IPS DF 6.9 (cell line): ENCODE measurements around the gene RXRG.
"Not testable (repeated sequence)": the region's sequence is repeated elsewhere in the genome, so short reads cannot be mapped to it uniquely, and the experiment has no call there.

Source experiments
- DNase-seq: peaks from one replicate; pipeline ENCODE4 v3.0.0-alpha.2; 2013; ENCODE audit warnings: low read depth, low spot score
- H3K27ac ChIP-seq: one replicate; pipeline ENCODE4 v1.5.1; 2013; ENCODE audit warnings: low read length, control low read depth
- H3K27me3 ChIP-seq: 2 replicates; pipeline ENCODE4 v1.6.1; 2013; ENCODE audit warnings: mild to moderate bottlenecking, low read length; ENCODE audit not compliant: control insufficient read depth, insufficient read depth
- H3K36me3 ChIP-seq: 2 replicates; pipeline ENCODE4 v1.6.1; 2013; ENCODE audit warnings: low read length; ENCODE audit not compliant: control insufficient read depth, insufficient read depth
- H3K4me1 ChIP-seq: 2 replicates; pipeline ENCODE4 v1.6.1; 2013; ENCODE audit warnings: low read length; ENCODE audit not compliant: control insufficient read depth, insufficient read depth
- H3K4me3 ChIP-seq: 2 replicates; pipeline ENCODE4 v1.5.1; 2013; ENCODE audit warnings: mild to moderate bottlenecking, low read length
- H3K9me3 ChIP-seq: 2 replicates; pipeline ENCODE4 v1.6.1; 2013; ENCODE audit warnings: low read length, inconsistent platforms; ENCODE audit not compliant: control insufficient read depth, insufficient read depth
- WGBS: extraction: QIAGEN DNeasy Blood & Tissue Kit; methylation state at CpG from one replicate; pipeline ENCODE4 v1.1.7; 2013; ENCODE audit warnings: mixed read lengths, missing lambda C conversion rate; ENCODE audit not compliant: insufficient read length, insufficient coverage; 5-methylcytosine and 5-hydroxymethylcytosine counted together

RXRG gene

GRCh38 chr1:165474196-165474595 lies 29.3 kb upstream of the RXRG start:
- Histone ChIP-seq H3K27me3 (no peaks in the 10 kb centered on the region), H3K9me3 (no peaks in the 10 kb centered on the region), H3K4me1 (no peaks in the 10 kb centered on the region), H3K4me3 (no peak overlapping the region), H3K36me3 (no peaks in the 10 kb centered on the region), H3K27ac (no peak overlapping the region)
- no CpG with 5 or more reads among the region's 2 CpGs for WGBS
- no peak for DNase-seq

DNA sequence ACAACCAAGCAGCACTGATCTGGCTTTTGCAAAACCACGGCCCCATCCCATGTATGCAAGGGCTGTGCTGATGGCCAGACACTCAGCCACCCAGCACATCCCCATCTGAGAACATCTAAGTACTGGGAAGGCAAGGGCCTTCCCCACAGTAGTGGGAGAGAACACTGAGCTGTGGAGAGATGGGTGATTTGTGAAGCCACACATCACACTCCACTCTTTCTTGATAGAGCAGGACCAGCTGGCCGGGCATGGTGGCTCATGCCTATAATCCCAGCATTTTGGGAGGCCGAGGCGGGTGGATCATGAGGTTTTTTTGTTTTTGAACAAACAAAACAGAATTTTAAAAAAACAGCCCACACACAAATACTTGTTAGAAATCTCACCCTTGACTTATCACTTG lies 28.2 kb upstream of the RXRG start:
- Histone ChIP-seq H3K27me3 (no peaks in the 10 kb centered on the region), H3K36me3 (no peaks in the 10 kb centered on the region), H3K4me1 (no peaks in the 10 kb centered on the region), H3K4me3 (no peak overlapping the region), H3K27ac (no peak overlapping the region), H3K9me3 (no peaks in the 10 kb centered on the region)
- no peak for DNase-seq
- WGBS: no CpG with 5 or more reads among the region's 4 CpGs

- Histone ChIP-seq H3K27ac (no peak overlapping the region), H3K27me3 (no peaks in the 10 kb centered on the region), H3K4me3 (no peak overlapping the region), H3K9me3 (no peaks in the 10 kb centered on the region), H3K36me3 (no peaks in the 10 kb centered on the region), H3K4me1 (peaks cover 7% of the 10 kb centered on the region)
- no CpG with 5 or more reads among the region's 6 CpGs for WGBS
- no peak for DNase-seq
Observed at GRCh38 chr1:165468726-165469249, 23.9 kb upstream of the RXRG start.

DNA sequence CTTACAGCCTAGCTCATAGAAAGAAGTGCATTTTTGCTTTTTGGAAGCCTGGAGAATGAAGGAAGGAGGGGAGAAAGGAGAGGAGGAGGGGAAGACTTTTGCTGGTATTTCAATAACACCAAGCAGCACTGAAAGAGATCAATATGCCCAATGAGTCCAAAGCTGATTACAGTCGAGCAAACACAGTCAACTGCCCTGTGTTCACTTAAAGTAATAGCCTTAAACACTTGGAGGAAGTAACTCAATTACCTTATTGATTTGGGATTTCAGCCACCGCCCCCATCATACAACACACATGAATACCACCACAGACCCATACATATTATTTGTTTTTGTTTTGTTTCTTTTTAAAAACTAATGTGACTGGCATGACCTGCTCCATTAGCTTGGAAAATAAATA lies 23.3 kb upstream of the RXRG start:
- H3K36me3 ChIP-seq: no peaks in the 10 kb centered on the region
- no peak overlapping the region for H3K27ac ChIP-seq
- WGBS: no CpG with 5 or more reads among the region's 2 CpGs
- H3K27me3 ChIP-seq: no peaks in the 10 kb centered on the region
- peaks cover 7% of the 10 kb centered on the region for H3K4me1 ChIP-seq
- no peaks in the 10 kb centered on the region for H3K9me3 ChIP-seq
- DNase-seq: no peak
- H3K4me3 ChIP-seq: no peak overlapping the region

GRCh38 chr1:165467706-165468105 lies 22.8 kb upstream of the RXRG start:
- Histone ChIP-seq H3K4me1 (peaks cover 7% of the 10 kb centered on the region), H3K9me3 (no peaks in the 10 kb centered on the region), H3K36me3 (no peaks in the 10 kb centered on the region), H3K4me3 (no peak overlapping the region), H3K27me3 (no peaks in the 10 kb centered on the region), H3K27ac (no peak overlapping the region)
- DNase-seq: no peak
- WGBS: no CpG with 5 or more reads among the region's 7 CpGs

DNA sequence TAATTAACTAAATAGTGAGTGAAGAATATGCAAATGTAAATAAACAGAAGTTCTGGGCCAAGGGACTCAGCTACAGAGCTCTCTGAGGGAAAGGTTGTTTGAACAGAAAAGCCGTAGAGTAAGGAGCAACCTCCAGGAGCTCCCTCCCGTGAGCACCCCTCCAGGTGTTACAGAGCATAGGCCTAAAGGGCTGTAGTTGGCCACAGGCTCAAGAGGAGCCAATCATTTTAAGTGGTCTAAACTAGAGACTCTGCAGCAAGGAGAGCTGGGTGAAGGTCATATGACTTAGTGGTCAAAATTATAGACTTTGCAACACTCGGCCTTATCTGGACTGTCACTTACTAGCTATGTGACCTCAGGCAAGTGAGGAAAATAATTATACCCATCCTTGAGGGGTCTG lies 19.1 kb upstream of the RXRG start:
- Histone ChIP-seq H3K27ac (no peak overlapping the region), H3K9me3 (no peaks in the 10 kb centered on the region), H3K36me3 (no peaks in the 10 kb centered on the region), H3K27me3 (no peaks in the 10 kb centered on the region), H3K4me1 (peaks cover 7% of the 10 kb centered on the region), H3K4me3 (no peak overlapping the region)
- DNase-seq: no peak
- no CpG with 5 or more reads among the region's 3 CpGs for WGBS

DNA sequence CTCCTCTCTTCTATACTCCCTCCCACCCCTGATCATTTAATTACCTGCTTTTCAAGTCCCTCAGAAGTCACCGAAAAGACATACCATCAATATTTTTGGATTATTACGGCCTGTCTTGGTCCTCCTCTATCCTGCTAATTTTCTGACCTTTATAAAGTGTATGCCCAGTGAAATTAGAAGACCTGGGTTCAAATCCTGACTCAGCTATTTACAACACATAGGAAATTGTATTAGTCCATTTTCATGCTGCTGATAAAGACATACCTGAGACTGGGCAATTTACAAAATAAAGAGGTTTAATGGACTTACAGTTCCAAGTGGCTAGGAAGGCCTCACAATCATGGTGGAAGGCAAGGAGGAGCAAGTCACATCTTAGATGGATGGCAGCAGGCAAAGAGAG lies 14.8 kb upstream of the RXRG start:
- H3K4me3 ChIP-seq, H3K27ac ChIP-seq, H3K4me1 ChIP-seq, H3K27me3 ChIP-seq, DNase-seq, H3K36me3 ChIP-seq, H3K9me3 ChIP-seq: not testable (repeated sequence)
- WGBS: no CpG with 5 or more reads among the region's 2 CpGs

DNA sequence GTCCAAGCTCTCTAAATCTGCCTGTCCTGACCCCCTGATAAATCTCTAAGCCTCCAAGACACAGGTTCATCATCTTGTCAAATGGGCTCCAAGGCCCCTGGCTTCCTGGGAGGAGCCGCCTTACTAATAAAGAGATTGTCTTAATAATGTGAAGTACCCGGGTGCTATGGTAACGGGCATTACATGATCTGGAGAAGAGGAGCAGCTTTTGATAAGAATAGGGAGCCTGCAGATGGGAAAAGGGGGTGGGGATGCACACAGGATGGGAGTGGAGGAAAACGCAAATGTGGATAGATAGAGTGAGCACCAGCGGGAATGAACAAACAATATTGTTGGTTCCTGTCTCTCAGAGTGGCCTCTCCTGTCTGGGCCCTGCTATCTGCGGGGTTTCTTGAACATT lies 11.9 kb upstream of the RXRG start:
- Histone ChIP-seq H3K27me3 (no peaks in the 10 kb centered on the region), H3K36me3 (no peaks in the 10 kb centered on the region), H3K9me3 (no peaks in the 10 kb centered on the region), H3K27ac (no peak overlapping the region), H3K4me3 (no peak overlapping the region), H3K4me1 (no peaks in the 10 kb centered on the region)
- DNase-seq: no peak
- WGBS: no CpG with 5 or more reads among the region's 6 CpGs

- WGBS: no CpG with 5 or more reads among the region's 1 CpG
Observed at GRCh38 chr1:165456114-165456513, 11.2 kb upstream of the RXRG start.

GRCh38 chr1:165455111-165455510 lies 10.2 kb upstream of the RXRG start:
- no peak overlapping the region for H3K27ac ChIP-seq
- no peaks in the 10 kb centered on the region for H3K27me3 ChIP-seq
- no peak for DNase-seq
- no peaks in the 10 kb centered on the region for H3K4me1 ChIP-seq
- no peaks in the 10 kb centered on the region for H3K36me3 ChIP-seq
- H3K4me3 ChIP-seq: no peak overlapping the region
- WGBS: no CpG with 5 or more reads among the region's 3 CpGs
- no peaks in the 10 kb centered on the region for H3K9me3 ChIP-seq

More at GRCh38 chr1:165456114-165456513, 11.2 kb upstream of the RXRG start:
- H3K27me3 ChIP-seq: no peaks in the 10 kb centered on the region
- H3K9me3 ChIP-seq: no peaks in the 10 kb centered on the region
- H3K4me1 ChIP-seq: no peaks in the 10 kb centered on the region
- H3K36me3 ChIP-seq: no peaks in the 10 kb centered on the region
- DNase-seq: no peak
- H3K4me3 ChIP-seq: no peak overlapping the region
- no peak overlapping the region for H3K27ac ChIP-seq

- no peaks in the 10 kb centered on the region for H3K4me1 ChIP-seq
- H3K27ac ChIP-seq: no peak overlapping the region
- no peaks in the 10 kb centered on the region for H3K36me3 ChIP-seq
- no peaks in the 10 kb centered on the region for H3K9me3 ChIP-seq
- no peaks in the 10 kb centered on the region for H3K27me3 ChIP-seq
- DNase-seq: no peak
- no CpG with 5 or more reads among the region's 3 CpGs for WGBS
- H3K4me3 ChIP-seq: no peak overlapping the region
Observed at GRCh38 chr1:165454091-165454610, 9.2 kb upstream of the RXRG start.
